Activated naive CD8-positive, alpha-beta T cell treated with anti-CD3 and anti-CD28 coated beads for 36 hours (primary cell): Measurements from ENCODE around the gene KLHL29. TPM values are rescaled to one million over a fixed set of nuclear protein-coding genes. Genes with fewer than 3 reads are reported as not detected.

Source experiments
- DNase-seq: peaks from one replicate; pipeline ENCODE4 v3.0.0; 2021
- H3K27ac Mint-ChIP-seq: one replicate; pipeline ENCODE4 v1.8.0; 2022; ENCODE audit warnings: mild to moderate bottlenecking, moderate library complexity, mixed read lengths
- H3K27me3 Mint-ChIP-seq: one replicate; pipeline ENCODE4 v1.8.0; 2022; ENCODE audit warnings: mild to moderate bottlenecking, mixed read lengths
- H3K36me3 Mint-ChIP-seq: one replicate; pipeline ENCODE4 v1.8.0; 2021; ENCODE audit warnings: mild to moderate bottlenecking, mixed read lengths
- H3K4me1 Mint-ChIP-seq: one replicate; pipeline ENCODE4 v1.8.0; 2021; ENCODE audit warnings: mixed read lengths
- H3K4me3 Mint-ChIP-seq: one replicate; pipeline ENCODE4 v1.8.0; 2022; ENCODE audit warnings: mild to moderate bottlenecking, moderate library complexity, mixed read lengths
- H3K9me3 Mint-ChIP-seq: one replicate; pipeline ENCODE4 v1.8.0; 2022; ENCODE audit warnings: mixed read lengths
- total RNA-seq, 2 experiments: library from RNA; stranded (reverse); gene quantifications; one replicate each; pipeline ENCODE4 v1.2.3, GENCODE V29; 2021

KLHL29 gene
- total RNA-seq, 2 experiments from 2014 or later, result 1.2 to 1.5 TPM

DNA sequence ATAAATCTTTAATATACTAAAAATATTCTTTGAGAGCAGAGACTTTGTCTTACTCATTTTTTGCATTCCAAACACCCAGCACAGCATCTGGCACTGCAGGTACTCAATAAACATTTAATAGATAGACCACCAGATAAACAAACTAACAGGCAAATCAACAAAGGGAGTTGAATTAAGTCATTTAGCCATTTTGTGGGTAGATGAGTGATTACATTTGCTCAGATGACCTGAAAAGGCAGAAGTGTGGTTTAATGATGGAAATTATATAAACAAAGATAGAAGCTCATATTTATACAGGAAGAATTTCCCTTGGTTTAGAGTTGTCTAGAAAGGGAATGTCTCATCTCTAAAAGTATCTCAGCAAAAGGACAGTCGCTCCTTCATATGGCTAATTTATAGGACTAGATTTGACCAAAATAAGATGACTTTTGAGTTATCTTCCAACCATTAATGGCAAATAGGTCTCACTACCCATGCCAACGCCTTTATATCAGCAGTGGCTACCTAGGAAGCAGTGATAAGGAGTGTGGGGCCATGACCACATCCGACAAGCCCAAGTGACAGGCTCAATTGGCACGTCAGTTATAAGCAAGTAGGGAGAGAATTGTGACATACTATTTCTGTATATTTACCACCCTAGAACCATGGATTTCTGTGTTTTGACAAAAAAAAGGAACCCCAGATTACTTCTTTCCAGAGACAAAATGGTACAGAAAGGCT is 368.5 kb downstream of the KLHL29 start:
- H3K36me3 Mint-ChIP-seq, result peaks cover 23% of the 10 kb centered on the region
- DNase-seq, result no peak
- H3K4me1 Mint-ChIP-seq, result peaks cover 3% of the 10 kb centered on the region
- no peaks in the 10 kb centered on the region for H3K9me3 Mint-ChIP-seq
- no peaks in the 10 kb centered on the region for H3K27me3 Mint-ChIP-seq
- no peak overlapping the region for H3K27ac Mint-ChIP-seq
- no peak overlapping the region for H3K4me3 Mint-ChIP-seq

DNA sequence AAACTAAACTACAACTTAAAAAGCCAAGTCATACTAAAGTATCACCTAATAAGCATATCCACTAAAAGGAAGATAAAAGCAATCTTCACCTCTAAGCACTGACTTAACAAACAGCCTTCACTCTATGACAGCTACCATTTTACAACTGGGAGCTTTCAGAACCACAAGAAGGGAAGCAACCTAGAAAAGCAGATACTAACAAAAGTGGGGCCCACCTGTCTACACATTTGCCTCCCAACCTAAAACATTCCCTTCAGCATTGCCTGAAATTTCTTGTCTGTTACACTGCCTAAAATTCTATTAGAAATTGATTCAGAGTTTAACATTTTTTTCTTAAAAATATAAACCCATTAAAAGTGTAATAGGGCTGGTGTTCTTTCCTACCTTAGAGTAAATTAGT is 370.0 kb downstream of the KLHL29 start:
- Mint-ChIP-seq H3K36me3 (peaks cover 23% of the 10 kb centered on the region), H3K27ac (no peak overlapping the region), H3K4me1 (peaks cover 3% of the 10 kb centered on the region), H3K27me3 (no peaks in the 10 kb centered on the region), H3K9me3 (no peaks in the 10 kb centered on the region), H3K4me3 (no peak overlapping the region)
- DNase-seq, result no peak

DNA sequence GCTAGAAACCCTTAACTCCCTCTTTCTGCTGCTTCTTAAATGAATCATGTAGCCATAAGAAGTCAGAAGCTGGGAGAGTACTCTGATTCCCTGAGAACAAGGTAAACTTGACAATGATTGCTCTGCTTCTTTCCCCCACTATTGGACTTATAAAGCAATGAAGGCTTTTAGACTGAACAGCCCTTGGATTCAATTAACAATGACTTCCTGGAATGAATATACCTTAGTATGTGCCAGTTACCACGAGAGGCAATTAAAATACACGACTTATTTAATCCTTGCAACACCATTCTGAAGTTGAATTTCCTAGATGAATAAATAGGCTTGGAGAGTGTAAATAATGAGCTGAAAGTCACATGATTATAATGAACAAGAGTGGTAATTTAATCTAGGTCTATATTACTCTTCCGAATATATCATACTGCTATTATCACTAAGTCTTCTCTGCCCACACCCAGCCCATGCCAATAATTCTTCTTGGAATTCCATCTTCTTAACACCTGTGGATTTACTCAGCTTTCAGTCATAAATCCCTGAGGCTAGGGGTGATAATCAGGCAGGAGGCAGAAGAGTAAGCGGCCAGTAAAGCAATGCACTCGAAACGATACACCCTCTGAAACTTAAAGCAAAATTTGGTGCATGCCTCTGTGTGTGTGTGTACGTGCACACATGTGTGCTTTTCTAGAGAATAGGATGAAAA is 371.8 kb downstream of the KLHL29 start:
- H3K36me3 Mint-ChIP-seq, result peaks cover 27% of the 10 kb centered on the region

DNA sequence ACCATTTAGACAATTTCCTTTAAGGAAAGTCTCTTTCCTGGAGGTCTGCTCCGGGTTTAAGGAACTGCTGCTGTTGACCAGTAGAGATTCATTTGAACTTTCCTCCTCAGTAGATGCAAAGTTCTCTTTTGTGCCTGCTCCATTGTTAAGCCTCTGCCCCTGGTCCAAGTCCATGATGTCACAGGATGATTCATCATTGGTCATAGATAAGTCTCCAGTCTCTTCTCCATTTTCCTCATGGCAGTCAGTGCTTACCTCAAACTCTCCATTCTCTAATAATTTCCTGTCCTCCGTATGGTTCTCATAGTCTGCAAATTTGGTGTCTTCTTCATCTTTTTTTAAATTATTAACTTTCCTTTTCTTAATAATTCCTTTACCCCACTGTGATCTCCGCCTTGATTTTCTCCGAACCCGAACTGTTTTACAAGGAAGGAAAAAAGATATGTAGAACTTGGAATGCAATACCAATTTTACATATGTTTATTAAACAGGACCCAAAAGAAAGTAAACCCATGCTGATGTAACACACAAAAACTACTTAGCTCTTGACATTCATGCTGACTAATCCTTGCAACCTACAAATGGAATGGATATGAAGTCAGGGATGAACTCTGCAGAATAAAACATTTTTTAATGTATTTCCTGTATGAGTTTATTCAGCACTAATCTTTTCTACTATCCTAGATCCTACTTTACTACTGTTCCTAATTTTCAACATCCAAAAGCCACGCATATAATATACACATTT is 372.9 kb downstream of the KLHL29 start:
- Mint-ChIP-seq H3K27ac (no peak overlapping the region), H3K36me3 (peaks cover 26% of the 10 kb centered on the region)

More for the DNA sequence above, 371.8 kb downstream of the KLHL29 start:
- no peak overlapping the region for H3K27ac Mint-ChIP-seq
- H3K4me3 Mint-ChIP-seq, result no peak overlapping the region
- H3K27me3 Mint-ChIP-seq, result no peaks in the 10 kb centered on the region
- no peaks in the 10 kb centered on the region for H3K9me3 Mint-ChIP-seq
- H3K4me1 Mint-ChIP-seq, result peaks cover 7% of the 10 kb centered on the region
- no peak for DNase-seq

More for the DNA sequence above, 372.9 kb downstream of the KLHL29 start:
- Mint-ChIP-seq H3K27me3 (no peaks in the 10 kb centered on the region), H3K4me3 (no peak overlapping the region), H3K4me1 (peaks cover 11% of the 10 kb centered on the region), H3K9me3 (no peaks in the 10 kb centered on the region)
- DNase-seq, result no peak
